Measurements from ENCODE around the gene CDKN3.
"Not testable (repeated sequence)": the region's sequence is repeated elsewhere in the genome, so short reads cannot be mapped to it uniquely, and the experiment has no call there.

Gene CDKN3

GRCh38 chr14:54456820-54457608, 60.2 kb downstream of the CDKN3 start:
- DNase-seq (ENCODE audit: low spot score) = not testable (repeated sequence)

- no peak for DNase-seq (ENCODE audit: low spot score)
These were observed 60.8 kb downstream of the CDKN3 start for GRCh38 chr14:54457609-54457996.

- not testable (repeated sequence) for DNase-seq (ENCODE audit: low spot score)
These were observed 61.7 kb downstream of the CDKN3 start for GRCh38 chr14:54458536-54458935.

GRCh38 chr14:54459106-54459505, 62.3 kb downstream of the CDKN3 start:
- DNase-seq (ENCODE audit: low spot score) = no peak

GRCh38 chr14:54462048-54462447, 65.2 kb downstream of the CDKN3 start:
- no peak for DNase-seq (ENCODE audit: low spot score)

- no peak for DNase-seq (ENCODE audit: low spot score)
These were observed 68.8 kb downstream of the CDKN3 start for GRCh38 chr14:54465654-54466053.

GRCh38 chr14:54467280-54467679, 70.5 kb downstream of the CDKN3 start:
- no peak for DNase-seq (ENCODE audit: low spot score)
